DMS 273 (cell line): Measurements from ENCODE around the gene HSPA1B.
"Not testable (repeated sequence)": the region's sequence is repeated elsewhere in the genome, so short reads cannot be mapped to it uniquely, and the experiment has no call there.

Experiments
- DNase-seq: peaks from one replicate; lab custom pipeline; 2025; ENCODE audit not compliant: unreplicated experiment; lab: John Stamatoyannopoulos, UW

The HSPA1B gene

GRCh38 chr6:31797588-31797987 lies 29.9 kb upstream of the HSPA1B start:
- DNase-seq, result no peak

- DNase-seq, result no peak
Measured at GRCh38 chr6:31799781-31800180, 27.8 kb upstream of the HSPA1B start.

GRCh38 chr6:31801031-31801927 lies 26.3 kb upstream of the HSPA1B start:
- not testable (repeated sequence) for DNase-seq

- DNase-seq, result no peak
Measured at GRCh38 chr6:31805939-31806469, 21.5 kb upstream of the HSPA1B start.

GRCh38 chr6:31806470-31807272 lies 20.9 kb upstream of the HSPA1B start, which contains the start of gene LSM2:
Gene LSM2, minus strand, starts transcription at chr6:31806966. Its CDS starts 209 bp downstream, at chr6:31806757.
- DNase-seq, result peak; percentile 98

- not testable (repeated sequence) for DNase-seq
Measured at GRCh38 chr6:31808599-31808998, 18.9 kb upstream of the HSPA1B start.

GRCh38 chr6:31811645-31812044 lies 15.9 kb upstream of the HSPA1B start:
- no peak for DNase-seq

GRCh38 chr6:31813465-31813849 lies 14.1 kb upstream of the HSPA1B start:
- DNase-seq, result no peak

GRCh38 chr6:31814677-31815024 lies 12.9 kb upstream of the HSPA1B start:
- DNase-seq, result peak; percentile 97

GRCh38 chr6:31815025-31815838 lies 12.3 kb upstream of the HSPA1B start, which contains the start of the genes HSPA1A and HSPA1L:
Gene HSPA1A, plus strand, starts transcription at chr6:31815543. Its CDS starts 214 bp downstream, at chr6:31815757.
Gene HSPA1L, minus strand, starts transcription at chr6:31815283. Its CDS starts 3,311 bp downstream, at chr6:31811972.
- DNase-seq, result peak; percentile 94

- DNase-seq, result not testable (repeated sequence)
Measured at GRCh38 chr6:31817133-31817928, 10.2 kb upstream of the HSPA1B start.

GRCh38 chr6:31817929-31818511 lies 9.5 kb upstream of the HSPA1B start:
- peak; percentile 33 for DNase-seq

GRCh38 chr6:31819871-31820299 lies 7.7 kb upstream of the HSPA1B start:
- DNase-seq, result no peak

- DNase-seq, result not testable (repeated sequence)
Measured at GRCh38 chr6:31820399-31820798, 7.1 kb upstream of the HSPA1B start.

- peak; percentile 75 for DNase-seq
Measured at GRCh38 chr6:31821301-31822035, 6.1 kb upstream of the HSPA1B start.

- peak; percentile 72 for DNase-seq
Measured at GRCh38 chr6:31822036-31822821, 5.3 kb upstream of the HSPA1B start.

GRCh38 chr6:31823592-31824196 lies 3.8 kb upstream of the HSPA1B start:
- not testable (repeated sequence) for DNase-seq
